GM12892 (cell line): ENCODE results near the gene AP2A2.

ENCODE experiments used
- POLR2A ChIP-seq: IDR thresholded peaks from 2 replicates; pipeline ENCODE4 v1.6.1; 2011; ENCODE audit warnings: low read depth, low read length, control low read depth
- POLR2AphosphoS5 ChIP-seq: IDR thresholded peaks from 2 replicates; pipeline ENCODE4 v1.6.1; 2011; ENCODE audit warnings: low read depth, low read length, control low read depth
- TAF1 ChIP-seq: IDR thresholded peaks from 2 replicates; pipeline ENCODE4 v1.6.1; 2011; ENCODE audit warnings: low read depth, mild to moderate bottlenecking, control low read depth, low read length, borderline replicate concordance

- TF ChIP-seq TAF1 (no peak), POLR2A (no peak), POLR2AphosphoS5 (no peak)
Observed at GRCh38 chr11:975827-976226, 50.2 kb downstream of the AP2A2 start.
